Activated naive CD4-positive, alpha-beta T cell treated with anti-CD3 and anti-CD28 coated beads for 36 hours (primary cell): ENCODE measurements around the gene SPSB2. TPM values are rescaled to one million over a fixed set of nuclear protein-coding genes. Genes with fewer than 3 reads are reported as not detected.

Source experiments
- CTCF ChIA-PET: fragments of 350-600 bp; sonication (Branson Sonifier 250); formaldehyde crosslinking; loops from one replicate; lab custom pipeline; 2021; ENCODE audit warnings: antibody characterized with exemption; lab: Charles Lee
- DNase-seq: peaks from one replicate; pipeline ENCODE4 v3.0.0-alpha.2; 2020
- H3K27ac Mint-ChIP-seq: one replicate; pipeline ENCODE4 v1.8.0; 2021; ENCODE audit warnings: mild to moderate bottlenecking, mixed read lengths
- H3K27me3 Mint-ChIP-seq: one replicate; pipeline ENCODE4 v1.8.0; 2021; ENCODE audit warnings: low read depth, mixed read lengths
- H3K36me3 Mint-ChIP-seq: one replicate; pipeline ENCODE4 v1.8.0; 2021; ENCODE audit warnings: low read depth, mixed read lengths
- H3K4me1 Mint-ChIP-seq: one replicate; pipeline ENCODE4 v1.8.0; 2021; ENCODE audit warnings: low read depth, mixed read lengths
- H3K4me3 Mint-ChIP-seq: one replicate; pipeline ENCODE4 v1.8.0; 2021; ENCODE audit warnings: mild to moderate bottlenecking, moderate library complexity, mixed read lengths
- H3K9me3 Mint-ChIP-seq: one replicate; pipeline ENCODE4 v1.8.0; 2021; ENCODE audit warnings: mixed read lengths
- intact Hi-C: fragments of 100-400 bp; cut with micrococcal nuclease; formaldehyde crosslinking; loops from one replicate; pipeline ENCODE4 v1.15.1; 2023
- total RNA-seq, 2 experiments: library from RNA; stranded (reverse); gene quantifications; one replicate each; pipeline ENCODE4 v1.2.3, GENCODE V29; 2021

The SPSB2 gene, protein sequence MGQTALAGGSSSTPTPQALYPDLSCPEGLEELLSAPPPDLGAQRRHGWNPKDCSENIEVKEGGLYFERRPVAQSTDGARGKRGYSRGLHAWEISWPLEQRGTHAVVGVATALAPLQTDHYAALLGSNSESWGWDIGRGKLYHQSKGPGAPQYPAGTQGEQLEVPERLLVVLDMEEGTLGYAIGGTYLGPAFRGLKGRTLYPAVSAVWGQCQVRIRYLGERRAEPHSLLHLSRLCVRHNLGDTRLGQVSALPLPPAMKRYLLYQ
- 1 to 10 TPM; 2.6 to 2.8 TPM for total RNA-seq

DNA sequence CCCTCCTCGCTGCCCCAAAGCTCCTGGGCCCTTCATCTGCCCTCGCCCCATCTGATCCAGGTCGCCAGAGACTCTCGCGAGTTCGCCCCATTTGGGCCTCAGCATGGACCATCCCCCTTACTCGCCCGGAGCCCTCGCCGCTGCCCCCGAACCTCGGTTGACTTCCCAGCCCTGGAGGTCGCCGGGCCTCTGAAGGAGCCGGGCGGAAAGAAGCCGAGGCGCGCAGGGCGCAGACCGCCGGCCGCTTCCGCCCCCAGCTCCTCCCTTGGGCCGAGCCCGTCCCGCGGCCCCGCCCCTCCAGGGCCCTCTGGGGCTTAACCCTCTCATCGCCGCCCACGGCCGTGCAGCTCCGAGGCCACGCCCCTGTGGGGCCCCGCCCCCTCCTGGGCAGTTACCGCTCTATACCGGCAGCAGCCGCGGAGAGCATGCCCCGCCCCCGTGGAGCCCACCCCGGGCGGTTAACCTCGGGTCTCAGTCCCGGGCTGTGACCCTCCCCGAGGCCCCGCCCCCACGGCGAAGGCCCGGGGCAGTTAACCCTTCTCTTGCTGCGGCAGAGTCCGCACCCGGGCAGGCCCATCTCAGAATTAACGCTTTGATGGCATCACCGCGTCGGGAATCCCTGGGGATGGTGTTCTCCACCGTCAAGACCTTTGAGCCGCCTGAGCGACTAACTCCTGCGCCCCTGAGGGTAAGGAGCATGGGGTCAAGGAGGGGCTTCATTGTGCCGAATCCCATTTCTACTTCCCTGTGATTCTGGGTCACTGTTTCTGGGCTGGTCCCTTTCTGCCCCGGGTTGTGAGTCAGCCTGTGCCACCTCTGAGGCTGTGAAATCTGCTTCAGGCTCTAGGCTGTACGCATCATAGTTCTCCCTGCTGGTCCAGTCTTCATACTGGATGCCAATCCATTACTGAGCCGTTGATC is at the start of gene SPSB2:
Gene SPSB2 (minus strand): TSS at position 210 of the 921 bp plus-strand sequence. CDS start 402 bp downstream, outside the sequence.
- intact Hi-C loops = loop anchor here (1.0 to 5.0 kb wide), 13 partner anchors 18 to 1154 kb away; partner anchors contain the start of genes EMG1, ENO2, LPCAT3 and LRRC23
- peaks cover 39% of the 10 kb centered on the region for H3K36me3 Mint-ChIP-seq
- no peaks in the 10 kb centered on the region for H3K9me3 Mint-ChIP-seq
- H3K27ac Mint-ChIP-seq = peak within 1 kb of the TSS; percentile 81
- CTCF ChIA-PET = interaction anchor here (0.6 to 3.8 kb wide), 30 partner anchors 9 to 335 kb away, joined by 3 to 33 read pairs (median 4); partner anchors contain the start of genes CDCA3, COPS7A, ENO2 and USP5
- peak; percentile 99 for DNase-seq
- H3K27me3 Mint-ChIP-seq = no peaks in the 10 kb centered on the region
- peaks cover 45% of the 10 kb centered on the region for H3K4me1 Mint-ChIP-seq
- peak within 1 kb of the TSS; percentile 88 for H3K4me3 Mint-ChIP-seq

GRCh38 chr12:6921996-6922946 is 49.2 kb upstream of the SPSB2 start:
- Mint-ChIP-seq H3K27ac (no peak overlapping the region), H3K4me1 (peaks cover 29% of the 10 kb centered on the region), H3K36me3 (peaks cover 20% of the 10 kb centered on the region), H3K27me3 (no peaks in the 10 kb centered on the region), H3K4me3 (no peak overlapping the region), H3K9me3 (no peaks in the 10 kb centered on the region)
- DNase-seq = no peak
- intact Hi-C loops = loop anchor here (10.0 kb wide), 1 partner anchor 713 kb away; no protein-coding TSS in a partner anchor
- CTCF ChIA-PET = interaction anchor here (0.6 to 1.1 kb wide), 6 partner anchors 16 to 212 kb away, joined by 3 to 4 read pairs (median 3); partner anchors contain the start of genes C12orf57 and RNU7-1

- H3K9me3 Mint-ChIP-seq = no peaks in the 10 kb centered on the region
- peaks cover 26% of the 10 kb centered on the region for H3K4me1 Mint-ChIP-seq
- CTCF ChIA-PET = interaction anchor here (0.6 to 1.1 kb wide), 4 partner anchors 15 to 170 kb away, joined by 3 read pairs; partner anchors contain the start of genes C12orf57 and RNU7-1
- intact Hi-C loops = loop anchor here (10.0 kb wide), 1 partner anchor 713 kb away; no protein-coding TSS in a partner anchor
- H3K36me3 Mint-ChIP-seq = peaks cover 25% of the 10 kb centered on the region
- H3K4me3 Mint-ChIP-seq = no peak overlapping the region
- no peak for DNase-seq
- no peaks in the 10 kb centered on the region for H3K27me3 Mint-ChIP-seq
- no peak overlapping the region for H3K27ac Mint-ChIP-seq
Measured at GRCh38 chr12:6921539-6921938, 48.4 kb upstream of the SPSB2 start.

GRCh38 chr12:6919588-6919987 is 46.5 kb upstream of the SPSB2 start:
- Mint-ChIP-seq H3K36me3 (peaks cover 26% of the 10 kb centered on the region), H3K27me3 (no peaks in the 10 kb centered on the region), H3K27ac (peak overlapping the region; percentile 60), H3K4me1 (peaks cover 31% of the 10 kb centered on the region), H3K4me3 (no peak overlapping the region), H3K9me3 (no peaks in the 10 kb centered on the region)
- intact Hi-C loops = no loop called here
- no peak for DNase-seq
- CTCF ChIA-PET = interaction anchor here (0.5 to 1.5 kb wide), 2 partner anchors 18 to 872 kb away, joined by 3 to 4 read pairs; no protein-coding TSS in a partner anchor

GRCh38 chr12:6917491-6918231 is 44.6 kb upstream of the SPSB2 start:
- peaks cover 26% of the 10 kb centered on the region for H3K36me3 Mint-ChIP-seq
- H3K27ac Mint-ChIP-seq = no peak overlapping the region
- H3K4me3 Mint-ChIP-seq = no peak overlapping the region
- DNase-seq = no peak
- intact Hi-C loops = no loop called here
- H3K27me3 Mint-ChIP-seq = no peaks in the 10 kb centered on the region
- no peaks in the 10 kb centered on the region for H3K9me3 Mint-ChIP-seq
- H3K4me1 Mint-ChIP-seq = peaks cover 36% of the 10 kb centered on the region
- CTCF ChIA-PET = interaction anchor here (0.6 to 0.9 kb wide), 2 partner anchors 26 to 236 kb away, joined by 3 read pairs; no protein-coding TSS in a partner anchor

- Mint-ChIP-seq H3K4me1 (peaks cover 36% of the 10 kb centered on the region), H3K27ac (peak overlapping the region; percentile 43), H3K36me3 (peaks cover 25% of the 10 kb centered on the region), H3K9me3 (no peaks in the 10 kb centered on the region), H3K27me3 (no peaks in the 10 kb centered on the region), H3K4me3 (peak overlapping the region; percentile 89)
- intact Hi-C loops = no loop called here
- CTCF ChIA-PET = interaction anchor here (0.6 to 0.9 kb wide), 3 partner anchors 21 to 58 kb away, joined by 3 to 7 read pairs (median 4); no protein-coding TSS in a partner anchor
- DNase-seq = no peak
Measured at GRCh38 chr12:6916426-6917200, 43.5 kb upstream of the SPSB2 start.

DNA sequence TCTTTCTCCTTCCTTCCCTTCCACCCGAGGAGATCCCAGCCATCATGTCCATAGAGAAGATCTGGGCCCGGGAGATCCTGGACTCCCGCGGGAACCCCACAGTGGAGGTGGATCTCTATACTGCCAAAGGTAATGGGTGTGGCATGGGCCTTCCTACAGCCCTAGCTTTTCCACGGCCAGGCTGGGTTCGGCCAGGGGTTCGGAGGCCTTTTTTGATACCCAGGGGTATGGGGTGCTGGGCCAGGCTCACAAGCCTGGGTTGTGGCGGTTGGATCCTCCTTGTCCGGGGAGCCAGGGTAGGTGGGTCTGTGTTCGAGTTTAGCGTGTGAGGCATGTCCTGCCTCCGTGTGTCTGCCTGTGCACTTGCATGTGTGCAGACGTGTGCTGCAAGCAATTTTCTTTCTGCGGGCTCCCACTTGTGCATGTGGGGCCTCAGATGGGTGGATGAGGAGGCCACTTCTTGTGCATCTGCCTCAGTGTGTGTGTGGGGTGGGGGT is 42.7 kb upstream of the SPSB2 start:
- CTCF ChIA-PET = interaction anchor here (0.8 to 1.4 kb wide), 3 partner anchors 22 to 49 kb away, joined by 3 to 4 read pairs (median 4); partner anchors contain the start of gene SPSB2
- no peaks in the 10 kb centered on the region for H3K27me3 Mint-ChIP-seq

DNA sequence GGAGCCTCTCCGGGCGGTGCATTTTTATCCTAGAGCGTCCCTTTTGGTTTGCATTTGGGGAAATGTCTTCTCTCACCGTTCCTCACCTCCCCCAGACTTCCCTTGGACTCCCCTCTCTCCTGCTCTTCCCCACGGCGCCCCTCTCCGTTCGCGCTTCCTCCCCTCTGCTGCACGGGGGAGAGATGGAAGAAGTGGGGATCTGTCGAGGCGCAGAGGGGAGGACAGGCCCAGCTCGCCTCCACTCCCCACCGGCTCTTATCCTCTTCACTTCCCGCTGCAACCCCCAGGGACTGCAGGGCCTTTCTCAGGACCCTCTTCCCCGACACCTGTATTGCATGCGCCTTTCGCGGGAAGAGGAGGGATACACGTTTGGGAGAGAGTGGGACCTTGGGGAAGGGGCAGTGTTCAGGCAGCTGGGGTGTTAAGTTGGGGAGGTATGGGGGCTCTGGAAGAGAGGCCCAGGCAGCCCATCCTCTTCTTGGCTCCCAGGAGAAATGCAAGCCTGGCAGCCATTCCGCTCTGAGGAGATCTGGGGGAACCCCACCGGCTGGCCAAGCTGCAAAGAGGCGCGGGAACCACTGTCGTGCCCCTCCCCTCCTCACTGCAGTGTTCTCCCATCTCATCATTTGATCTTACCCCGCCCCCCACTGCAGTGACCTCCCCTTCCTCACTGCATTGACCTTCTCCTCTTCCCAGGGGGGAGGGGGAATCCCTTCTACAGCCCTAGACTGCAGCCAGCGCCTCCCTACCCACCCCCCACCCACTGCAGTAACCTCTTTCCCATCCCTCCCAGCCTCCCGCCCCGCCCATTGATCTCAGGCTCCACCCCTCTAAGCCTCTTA is 42.1 kb upstream of the SPSB2 start:
- Mint-ChIP-seq H3K36me3 (peaks cover 23% of the 10 kb centered on the region), H3K4me1 (peaks cover 36% of the 10 kb centered on the region), H3K4me3 (peak overlapping the region; percentile 89), H3K27ac (peak overlapping the region; percentile 71), H3K9me3 (no peaks in the 10 kb centered on the region), H3K27me3 (no peaks in the 10 kb centered on the region)
- intact Hi-C loops = loop anchor here (1.0 kb wide), 3 partner anchors 11 to 42 kb away; partner anchors contain the start of genes LRRC23 and SPSB2
- DNase-seq = peak; percentile 51
- CTCF ChIA-PET = interaction anchor here (1.4 kb wide), 2 partner anchors 42 to 50 kb away, joined by 3 to 4 read pairs; partner anchors contain the start of gene SPSB2

More for the DNA sequence above, 42.7 kb upstream of the SPSB2 start:
- intact Hi-C loops = no loop called here
- Mint-ChIP-seq H3K4me1 (peaks cover 36% of the 10 kb centered on the region), H3K36me3 (peaks cover 23% of the 10 kb centered on the region), H3K9me3 (no peaks in the 10 kb centered on the region), H3K27ac (peak overlapping the region; percentile 21), H3K4me3 (peak overlapping the region; percentile 89)
- no peak for DNase-seq

- intact Hi-C loops = loop anchor here (1.0 kb wide), 3 partner anchors 10 to 41 kb away; partner anchors contain the start of genes LRRC23 and SPSB2
- H3K36me3 Mint-ChIP-seq = peaks cover 15% of the 10 kb centered on the region
- peak within 1 kb of the TSS; percentile 71 for H3K27ac Mint-ChIP-seq
- CTCF ChIA-PET = interaction anchor here (0.6 to 2.0 kb wide), 5 partner anchors 17 to 50 kb away, joined by 3 to 7 read pairs (median 3); partner anchors contain the start of genes C12orf57, RNU7-1 and SPSB2
- DNase-seq = peak; percentile 86
- H3K9me3 Mint-ChIP-seq = no peaks in the 10 kb centered on the region
- peaks cover 35% of the 10 kb centered on the region for H3K4me1 Mint-ChIP-seq
- no peaks in the 10 kb centered on the region for H3K27me3 Mint-ChIP-seq
- peak within 1 kb of the TSS; percentile 89 for H3K4me3 Mint-ChIP-seq
Measured at GRCh38 chr12:6914246-6914946, 41.3 kb upstream of the SPSB2 start, which contains the start of gene ENO2. Gene ENO2, plus strand, starts transcription at chr12:6914580. Its CDS starts 1,253 bp downstream, at chr12:6915833.
